SK-N-DZ (cell line): Measurements from ENCODE around the gene SLC9A9.

Source experiments
- DNase-seq: peaks from one replicate; pipeline ENCODE4 v3.0.0-alpha.2; 2015; ENCODE audit warnings: low spot score

SLC9A9 gene

GRCh38 chr3:143648708-143649107 is 199.6 kb downstream of the SLC9A9 start:
- no peak for DNase-seq

- no peak for DNase-seq
These were observed 200.1 kb downstream of the SLC9A9 start for GRCh38 chr3:143648218-143648617.

- peak; percentile 99 for DNase-seq
These were observed 203.7 kb downstream of the SLC9A9 start for GRCh38 chr3:143644370-143645089.

- no peak for DNase-seq
These were observed 204.4 kb downstream of the SLC9A9 start for GRCh38 chr3:143643905-143644304.

GRCh38 chr3:143640774-143641173 is 207.5 kb downstream of the SLC9A9 start:
- no peak for DNase-seq

- no peak for DNase-seq
These were observed 211.1 kb downstream of the SLC9A9 start for GRCh38 chr3:143637133-143637532.

GRCh38 chr3:143634991-143635390 is 213.3 kb downstream of the SLC9A9 start:
- no peak for DNase-seq

- DNase-seq = no peak
These were observed 213.8 kb downstream of the SLC9A9 start for GRCh38 chr3:143634427-143634826.

GRCh38 chr3:143633816-143634215 is 214.5 kb downstream of the SLC9A9 start:
- DNase-seq = no peak

- no peak for DNase-seq
These were observed 218.5 kb downstream of the SLC9A9 start for GRCh38 chr3:143629726-143630125.

GRCh38 chr3:143628971-143629370 is 219.3 kb downstream of the SLC9A9 start:
- no peak for DNase-seq

GRCh38 chr3:143627336-143627735 is 220.9 kb downstream of the SLC9A9 start:
- DNase-seq = no peak

- no peak for DNase-seq
These were observed 229.0 kb downstream of the SLC9A9 start for GRCh38 chr3:143619231-143619630.

- DNase-seq = no peak
These were observed 231.2 kb downstream of the SLC9A9 start for GRCh38 chr3:143617050-143617449.

- DNase-seq = no peak
These were observed 235.0 kb downstream of the SLC9A9 start for GRCh38 chr3:143613226-143613625.

- DNase-seq = no peak
These were observed 235.7 kb downstream of the SLC9A9 start for GRCh38 chr3:143612541-143612940.

- no peak for DNase-seq
These were observed 239.3 kb downstream of the SLC9A9 start for GRCh38 chr3:143608966-143609365.

- peak; percentile 91 for DNase-seq
These were observed 242.9 kb downstream of the SLC9A9 start for GRCh38 chr3:143605233-143605950.

- no peak for DNase-seq
These were observed 243.7 kb downstream of the SLC9A9 start for GRCh38 chr3:143604402-143605185.

GRCh38 chr3:143603774-143604173 is 244.5 kb downstream of the SLC9A9 start:
- no peak for DNase-seq

GRCh38 chr3:143601723-143602484 is 246.4 kb downstream of the SLC9A9 start:
- no peak for DNase-seq
